CMK (cell line): ENCODE results near the gene PDE4D.
"Not testable (repeated sequence)": the region's sequence is repeated elsewhere in the genome, so short reads cannot be mapped to it uniquely, and the experiment has no call there.

Experiments used
- DNase-seq: peaks from one replicate; pipeline ENCODE4 v3.0.0-alpha.2; 2010; ENCODE audit warnings: low read depth

Gene PDE4D

GRCh38 chr5:58965677-58966414 lies 927.7 kb downstream of the PDE4D start:
- no peak for DNase-seq

GRCh38 chr5:58963821-58964220 lies 929.7 kb downstream of the PDE4D start:
- DNase-seq, result no peak

DNA sequence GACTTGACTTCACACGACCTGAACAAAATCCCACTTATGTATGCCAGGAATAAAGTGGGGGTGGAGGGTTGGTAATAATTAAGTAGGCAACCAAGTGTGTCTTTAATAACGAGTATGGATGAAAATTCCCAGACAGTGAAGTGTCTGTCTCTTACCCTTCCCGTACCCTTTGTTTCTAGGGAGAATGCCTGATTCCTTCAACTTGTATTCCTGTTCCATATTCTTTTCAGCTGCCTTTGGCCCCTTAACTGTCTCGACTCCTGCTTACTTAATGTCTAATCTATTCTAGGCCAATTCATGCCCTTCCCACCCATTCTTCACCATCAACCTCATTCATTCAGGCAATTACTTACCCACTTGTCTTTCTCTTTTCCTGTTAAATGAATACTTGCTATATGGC lies 930.2 kb downstream of the PDE4D start:
- DNase-seq, result no peak

DNA sequence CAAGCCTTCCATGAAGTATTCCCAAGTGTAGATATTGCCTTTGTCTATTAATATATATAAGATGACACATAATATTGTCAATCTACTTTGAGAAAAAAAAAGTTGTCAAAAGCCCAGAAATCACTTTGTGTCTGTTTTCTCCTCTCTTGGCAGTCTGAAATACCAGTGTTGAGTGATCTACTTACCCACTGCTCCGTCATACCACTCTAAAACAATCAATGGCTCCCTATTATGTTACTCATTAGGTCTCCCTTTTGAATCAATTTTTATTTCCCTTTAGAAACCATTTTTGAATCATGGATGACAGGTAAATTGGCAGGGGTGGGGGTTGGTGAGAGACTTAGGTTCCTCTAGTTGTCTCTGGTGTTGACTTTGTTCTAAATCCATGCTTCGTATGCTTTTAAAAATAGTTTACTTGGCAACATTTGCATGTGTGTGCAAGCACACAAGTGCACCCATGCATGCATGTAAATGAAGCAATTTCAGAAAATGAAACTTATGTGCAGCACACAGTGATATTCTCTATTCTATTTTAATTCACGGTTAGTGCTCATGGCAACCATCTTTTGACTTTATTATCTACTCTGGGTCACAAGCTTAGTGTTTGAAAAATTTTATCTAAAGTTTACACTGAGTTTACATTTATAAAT lies 931.8 kb downstream of the PDE4D start:
- DNase-seq, result no peak

DNA sequence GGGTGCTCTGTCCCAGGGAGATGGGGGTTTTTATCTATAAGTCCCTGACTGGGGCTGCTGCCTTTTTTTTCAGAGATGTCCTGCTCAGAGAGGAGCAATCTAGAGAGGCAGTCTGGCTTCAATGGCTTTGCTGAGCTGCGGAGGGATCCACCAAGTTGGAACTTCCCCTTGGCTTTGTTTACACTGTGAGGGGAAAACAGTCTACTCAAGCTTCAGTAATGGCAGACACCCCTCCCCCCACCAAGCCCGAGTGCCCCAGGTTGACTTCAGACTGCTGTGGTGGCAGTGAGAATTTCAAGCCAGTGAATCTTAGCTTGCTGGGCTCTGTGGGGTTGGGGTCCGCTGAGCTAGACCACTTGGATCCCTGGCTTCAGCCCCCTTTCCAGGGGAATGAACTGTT lies 934.8 kb downstream of the PDE4D start:
- DNase-seq, result no peak

DNA sequence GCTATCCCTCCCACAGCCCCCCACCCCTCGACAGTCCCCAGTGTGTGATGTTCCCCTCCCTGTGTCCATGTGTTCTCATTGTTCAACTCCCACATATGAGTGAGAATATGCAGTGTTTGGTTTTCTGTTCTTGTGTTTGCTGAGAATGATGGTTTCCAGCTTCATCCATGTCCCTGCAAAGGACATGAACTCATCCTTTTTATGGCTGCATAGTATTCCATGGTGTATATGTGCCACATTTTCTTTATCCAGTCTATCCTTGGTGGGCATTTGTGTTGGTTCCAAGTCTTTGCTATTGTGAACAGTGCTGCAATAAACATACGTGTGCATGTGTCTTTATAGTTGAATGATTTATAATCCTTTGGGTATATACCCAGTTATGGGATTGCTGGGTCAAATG lies 940.3 kb downstream of the PDE4D start:
- DNase-seq, result not testable (repeated sequence)

- no peak for DNase-seq
Observed at GRCh38 chr5:58950224-58950623, 943.3 kb downstream of the PDE4D start.

DNA sequence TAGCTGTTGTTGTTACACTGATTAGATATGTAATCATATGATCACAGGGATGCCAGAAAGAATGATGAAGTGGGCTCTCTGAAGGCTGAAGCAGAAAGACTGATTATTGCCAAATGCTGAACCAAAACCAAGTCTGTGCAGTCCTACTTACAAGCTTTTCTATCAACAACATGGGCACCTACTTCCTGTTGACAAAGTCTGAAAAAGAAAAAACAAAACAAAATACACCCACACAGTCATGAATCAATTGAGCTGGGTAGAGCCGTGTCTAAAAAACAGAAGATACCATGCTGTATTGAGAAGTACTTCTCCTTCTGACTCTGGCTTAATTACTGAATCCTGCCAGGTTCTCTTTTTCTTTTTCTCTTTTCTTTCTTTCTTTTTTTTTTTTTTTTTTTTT lies 947.3 kb downstream of the PDE4D start:
- no peak for DNase-seq

- no peak for DNase-seq
Observed at GRCh38 chr5:58944221-58944620, 949.3 kb downstream of the PDE4D start.

- no peak for DNase-seq
Observed at GRCh38 chr5:58940446-58940845, 953.1 kb downstream of the PDE4D start.

- no peak for DNase-seq
Observed at GRCh38 chr5:58939664-58940063, 953.9 kb downstream of the PDE4D start.

DNA sequence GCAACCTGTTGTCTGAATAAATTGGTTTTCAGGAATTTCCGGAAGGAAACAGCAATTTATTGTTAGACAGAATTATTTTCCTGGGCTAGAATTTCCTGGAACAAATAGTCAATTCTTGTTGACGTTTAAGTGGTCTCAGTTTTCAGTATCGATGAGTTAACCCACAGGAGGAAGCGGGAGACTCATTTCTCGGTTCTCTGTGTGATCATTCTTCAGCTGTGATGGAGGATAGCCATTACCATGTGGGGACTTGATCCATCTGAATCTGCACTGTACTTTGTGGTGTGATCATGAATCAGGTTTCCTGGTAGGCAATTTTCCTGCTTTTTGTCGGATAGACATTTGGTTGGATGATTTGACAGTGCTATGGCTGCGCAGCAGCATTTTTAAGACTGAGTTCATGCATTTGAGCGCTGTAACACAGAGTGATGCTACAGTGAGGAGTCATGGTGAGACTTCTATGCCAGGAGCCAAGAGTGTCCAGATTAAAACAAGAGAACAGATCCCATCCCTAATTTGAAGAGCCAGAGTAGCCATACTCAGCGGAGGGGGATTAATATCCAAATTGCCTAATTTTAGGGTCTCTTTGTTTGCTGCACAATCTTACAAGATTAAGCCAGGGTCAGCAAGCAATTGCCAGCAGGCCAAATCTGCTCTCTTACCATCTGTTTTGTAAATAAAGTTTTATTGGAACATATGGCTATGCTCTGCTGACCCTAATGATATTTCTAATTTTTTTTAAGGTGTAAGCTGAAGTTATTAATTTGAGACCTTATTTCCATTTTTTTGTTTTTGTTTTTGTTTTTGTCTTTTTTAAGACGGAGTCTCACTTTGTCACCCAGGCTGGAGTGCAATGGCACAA lies 954.7 kb downstream of the PDE4D start:
- DNase-seq, result no peak

DNA sequence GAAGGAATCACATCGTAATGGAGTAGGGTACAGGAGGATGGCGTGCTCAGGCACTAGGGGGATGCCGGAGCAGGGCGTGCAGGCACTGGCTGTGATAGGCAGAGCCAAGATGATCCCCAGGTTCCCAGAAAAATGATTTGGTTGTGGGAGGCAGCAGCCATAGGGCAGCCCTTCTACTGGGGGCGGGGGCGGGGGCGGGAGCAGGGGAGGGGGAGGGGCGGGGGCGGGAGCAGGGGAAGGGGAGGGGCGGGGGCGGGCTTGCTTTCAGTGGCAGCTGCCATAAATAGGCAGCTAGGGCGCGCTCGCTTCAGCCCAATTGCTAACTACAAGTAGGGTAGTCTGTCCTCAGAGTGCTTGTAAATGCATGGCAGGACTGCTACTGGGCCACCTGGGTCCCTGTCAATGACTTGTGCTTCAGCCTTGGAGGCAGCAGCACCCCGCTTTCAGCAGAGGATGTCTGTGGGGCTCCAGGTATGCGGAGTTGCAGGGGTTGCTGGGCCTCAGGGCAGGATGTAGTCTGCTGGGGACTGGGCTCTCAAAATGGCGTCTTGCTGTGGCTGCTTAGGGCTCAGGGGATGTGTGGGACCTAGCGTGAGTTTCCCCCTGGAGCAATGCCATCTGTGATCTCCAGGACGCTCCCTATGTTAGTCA lies 956.4 kb downstream of the PDE4D start:
- DNase-seq, result no peak

DNA sequence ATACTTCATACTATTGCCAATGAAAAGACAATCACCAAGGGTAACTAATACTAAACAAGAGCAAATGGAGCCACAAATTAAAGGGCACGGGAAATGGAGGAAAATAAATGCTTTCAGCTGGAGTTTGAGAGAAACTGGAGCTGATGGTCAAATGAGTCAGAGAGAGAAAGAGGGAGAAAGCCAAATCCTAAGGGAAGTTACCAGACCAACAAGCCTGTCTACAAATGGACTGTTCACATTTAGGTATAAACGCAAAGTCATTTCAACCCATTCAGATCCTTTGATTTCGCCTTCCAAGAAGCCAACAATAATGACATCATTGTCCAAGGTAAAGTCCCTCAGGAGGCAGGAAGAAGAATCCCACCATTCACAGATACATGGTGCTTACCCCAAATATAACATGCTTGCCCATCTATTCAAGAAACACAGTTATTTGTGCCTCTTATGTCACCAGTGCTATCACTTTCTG lies 958.9 kb downstream of the PDE4D start:
- no peak for DNase-seq

GRCh38 chr5:58933891-58934628 lies 959.5 kb downstream of the PDE4D start:
- DNase-seq, result no peak

- no peak for DNase-seq
Observed at GRCh38 chr5:58932057-58932612, 961.4 kb downstream of the PDE4D start.

- DNase-seq, result no peak
Observed at GRCh38 chr5:58930520-58930919, 963.0 kb downstream of the PDE4D start.

DNA sequence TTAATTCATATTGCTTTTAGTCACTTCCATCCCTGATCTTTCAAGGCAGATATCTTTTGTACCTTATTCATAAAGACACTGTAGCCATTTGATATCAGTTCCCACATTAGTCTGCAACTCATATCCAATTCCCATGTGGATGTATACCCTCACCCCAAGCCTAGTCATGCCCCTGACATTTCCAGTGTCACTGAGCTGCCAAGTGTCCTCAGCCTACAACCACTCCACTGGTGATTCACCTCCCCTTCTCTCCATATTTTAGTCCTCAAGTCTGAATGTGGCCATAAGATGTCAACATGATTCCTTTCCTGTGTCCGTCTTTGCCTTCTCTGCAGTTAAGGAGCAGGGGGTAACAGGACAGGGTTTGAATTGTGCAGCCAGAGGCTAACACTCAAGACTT lies 963.8 kb downstream of the PDE4D start:
- DNase-seq, result no peak

DNA sequence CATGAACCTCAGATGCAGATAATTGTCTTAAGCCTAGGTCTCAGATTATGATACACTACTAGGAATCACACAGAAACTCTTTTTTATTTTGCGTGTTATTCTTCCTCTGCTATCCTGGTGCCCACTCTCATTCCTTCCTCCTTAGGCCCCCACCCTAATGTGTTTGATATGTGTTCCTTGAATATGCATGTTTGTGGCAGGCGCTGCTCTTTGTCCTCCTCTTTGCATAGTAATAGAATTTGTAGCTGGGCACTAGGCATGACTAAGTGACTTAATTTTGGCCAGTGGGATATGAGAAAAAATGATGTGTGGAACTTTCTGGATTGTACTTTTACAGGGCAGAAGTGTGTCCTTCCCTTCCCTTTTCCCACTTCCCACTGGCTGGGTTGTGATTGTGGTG lies 965.6 kb downstream of the PDE4D start:
- no peak for DNase-seq

GRCh38 chr5:58927181-58927580 lies 966.3 kb downstream of the PDE4D start:
- no peak for DNase-seq

- no peak for DNase-seq
Observed at GRCh38 chr5:58926541-58926935, 967.0 kb downstream of the PDE4D start.
